Hepatocyte (in vitro differentiated cells): ENCODE data around the gene RAB29. TPM values are rescaled to one million over a fixed set of nuclear protein-coding genes. Genes with fewer than 3 reads are reported as not detected.
"Not testable (repeated sequence)": the region's sequence is repeated elsewhere in the genome, so short reads cannot be mapped to it uniquely, and the experiment has no call there.

Experiments used
- DNase-seq: peaks from one replicate; pipeline ENCODE4 v3.0.0-alpha.2; 2016; ENCODE audit warnings: low spot score
- H2AFZ ChIP-seq: fragments of 200-600 bp; sonication (generic); 2 replicates; pipeline ENCODE4 v1.6.0; 2016; ENCODE audit warnings: antibody characterized with exemption, mild to moderate bottlenecking
- H3K27ac ChIP-seq: fragments of 200-600 bp; sonication (generic); 2 replicates; pipeline ENCODE4 v1.5.1; 2016; ENCODE audit warnings: mild to moderate bottlenecking
- H3K27me3 ChIP-seq: fragments of 200-600 bp; sonication (generic); 2 replicates; pipeline ENCODE4 v1.6.1; 2016
- H3K36me3 ChIP-seq: fragments of 200-600 bp; sonication (generic); replicated peaks from 2 replicates; pipeline ENCODE4 v1.5.1; 2016; ENCODE audit warnings: low read depth; ENCODE audit not compliant: insufficient read depth
- H3K4me1 ChIP-seq: fragments of 200-600 bp; sonication (generic); 2 replicates; pipeline ENCODE4 v1.5.1; 2016; ENCODE audit warnings: mild to moderate bottlenecking, moderate library complexity; ENCODE audit not compliant: insufficient read depth
- H3K4me2 ChIP-seq: fragments of 200-600 bp; sonication (generic); 2 replicates; pipeline ENCODE4 v1.6.0; 2016
- H3K4me3 ChIP-seq: fragments of 200-600 bp; sonication (generic); 2 replicates; pipeline ENCODE4 v1.5.1; 2016; ENCODE audit warnings: mild to moderate bottlenecking
- H3K79me2 ChIP-seq: fragments of 200-600 bp; sonication (generic); 2 replicates; pipeline ENCODE4 v1.6.0; 2017; ENCODE audit warnings: mild to moderate bottlenecking
- H3K9me2 ChIP-seq: fragments of 200-600 bp; sonication (generic); replicated peaks from 2 replicates; pipeline ENCODE4 v1.6.0; 2017; ENCODE audit warnings: mild to moderate bottlenecking; ENCODE audit not compliant: insufficient read depth
- H3K9me3 ChIP-seq: fragments of 200-600 bp; sonication (generic); 2 replicates; pipeline ENCODE4 v1.5.1; 2016; ENCODE audit warnings: low read depth, mild to moderate bottlenecking
- H4K20me1 ChIP-seq: fragments of 200-600 bp; sonication (generic); 2 replicates; pipeline ENCODE4 v1.6.0; 2016; ENCODE audit warnings: mild to moderate bottlenecking; ENCODE audit not compliant: insufficient read depth, poor library complexity, severe bottlenecking
- EZH2 ChIP-seq: fragments of 200-600 bp; sonication (generic); IDR thresholded peaks from 2 replicates; pipeline ENCODE4 v1.6.1; 2016; ENCODE audit warnings: antibody characterized with exemption, mild to moderate bottlenecking, borderline replicate concordance
- EZH2phosphoT487 ChIP-seq: fragments of 200-600 bp; sonication (generic); IDR thresholded peaks from one replicate; pipeline ENCODE4 v1.6.1; 2018; ENCODE audit warnings: antibody characterized with exemption, mild to moderate bottlenecking, low read depth, moderate library complexity; ENCODE audit not compliant: unreplicated experiment, severe bottlenecking
- WGBS: methylation state at CpG from one replicate; pipeline ENCODE4 v1.1.6; 2016; ENCODE audit warnings: low lambda C conversion rate; ENCODE audit errors: missing lambda C conversion rate; 5-methylcytosine and 5-hydroxymethylcytosine counted together
- polyA plus RNA-seq: library from polyadenylated mRNA; unstranded; fragments of >200 nt; fragmentation: Nextera tagmentation; extraction: Ambion mirVana; gene quantifications from 2 replicates; pipeline ENCODE4 v1.2.1, GENCODE V29; 2016
- total RNA-seq: library from RNA; depleted of rRNA; stranded (reverse); fragments of >200 nt; gene quantifications from 2 replicates; pipeline ENCODE4 v1.2.3, GENCODE V29; 2014
- TF ChIP-seq, protein P1 (sequence below): fragments of 200-600 bp; sonication (generic); IDR thresholded peaks from 2 replicates; pipeline ENCODE4 v1.5.1; 2016; ENCODE audit warnings: antibody characterized with exemption, mild to moderate bottlenecking; ENCODE audit not compliant: poor library complexity

The RAB29 gene, protein sequence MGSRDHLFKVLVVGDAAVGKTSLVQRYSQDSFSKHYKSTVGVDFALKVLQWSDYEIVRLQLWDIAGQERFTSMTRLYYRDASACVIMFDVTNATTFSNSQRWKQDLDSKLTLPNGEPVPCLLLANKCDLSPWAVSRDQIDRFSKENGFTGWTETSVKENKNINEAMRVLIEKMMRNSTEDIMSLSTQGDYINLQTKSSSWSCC
- 45.4 and 47.5 TPM in 2 replicates for total RNA-seq
- 33.3 and 33.8 TPM in 2 replicates for polyA plus RNA-seq

DNA sequence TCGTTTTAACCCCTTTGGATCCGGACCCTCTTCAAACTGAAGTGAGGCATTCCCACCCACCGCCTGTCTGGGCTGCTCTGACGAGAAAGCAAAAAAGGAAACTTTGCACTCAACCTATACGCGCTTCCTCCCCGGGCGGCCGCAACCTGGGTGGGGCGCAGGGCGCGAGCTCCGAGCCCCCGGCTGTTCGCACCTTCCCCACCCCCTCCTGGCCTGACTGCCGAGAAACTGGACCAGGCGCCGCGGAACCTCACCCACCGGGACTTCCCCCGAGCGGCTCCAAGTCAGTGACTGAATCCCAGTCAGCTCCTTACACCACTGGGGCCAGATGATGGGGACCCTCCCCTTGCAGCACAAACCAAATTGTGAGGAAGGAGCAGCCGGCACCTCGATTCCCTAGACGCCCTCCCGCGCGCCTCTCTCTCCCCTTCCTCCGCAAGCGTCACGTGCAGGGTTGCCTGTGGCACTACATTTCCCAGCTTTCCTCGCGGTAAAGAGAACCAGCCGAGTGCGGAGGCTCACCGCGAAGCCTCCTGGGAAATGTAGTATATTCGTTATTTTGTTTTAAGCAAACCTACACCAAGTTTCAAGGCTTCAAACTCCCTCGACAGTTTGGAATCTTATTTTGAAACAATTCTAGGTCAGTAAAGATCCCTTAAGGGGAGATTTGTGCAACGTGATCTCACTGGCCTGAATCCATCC lies at the start of gene RAB29:
Gene RAB29, minus strand, starts transcription at position 468 of the 702 bp plus-strand sequence. CDS start 526 bp downstream, outside the sequence.
- peak within 1 kb of the TSS; percentile 67 for H2AFZ ChIP-seq
- no peaks in the 10 kb centered on the region for H3K4me1 ChIP-seq
- H3K9me2 ChIP-seq: no peaks in the 10 kb centered on the region
- H3K9me3 ChIP-seq: no peaks in the 10 kb centered on the region
- H3K4me2 ChIP-seq: peak within 1 kb of the TSS; percentile 93
- no peaks in the 10 kb centered on the region for H3K36me3 ChIP-seq
- peak; percentile 89 for DNase-seq
- peak within 1 kb of the TSS; percentile 44 for H3K27ac ChIP-seq
- H3K4me3 ChIP-seq: peak within 1 kb of the TSS; percentile 72
- peaks cover 9% of the 10 kb centered on the region for H3K79me2 ChIP-seq
- no peaks in the 10 kb centered on the region for H4K20me1 ChIP-seq
- TF ChIP-seq, protein P1, sequence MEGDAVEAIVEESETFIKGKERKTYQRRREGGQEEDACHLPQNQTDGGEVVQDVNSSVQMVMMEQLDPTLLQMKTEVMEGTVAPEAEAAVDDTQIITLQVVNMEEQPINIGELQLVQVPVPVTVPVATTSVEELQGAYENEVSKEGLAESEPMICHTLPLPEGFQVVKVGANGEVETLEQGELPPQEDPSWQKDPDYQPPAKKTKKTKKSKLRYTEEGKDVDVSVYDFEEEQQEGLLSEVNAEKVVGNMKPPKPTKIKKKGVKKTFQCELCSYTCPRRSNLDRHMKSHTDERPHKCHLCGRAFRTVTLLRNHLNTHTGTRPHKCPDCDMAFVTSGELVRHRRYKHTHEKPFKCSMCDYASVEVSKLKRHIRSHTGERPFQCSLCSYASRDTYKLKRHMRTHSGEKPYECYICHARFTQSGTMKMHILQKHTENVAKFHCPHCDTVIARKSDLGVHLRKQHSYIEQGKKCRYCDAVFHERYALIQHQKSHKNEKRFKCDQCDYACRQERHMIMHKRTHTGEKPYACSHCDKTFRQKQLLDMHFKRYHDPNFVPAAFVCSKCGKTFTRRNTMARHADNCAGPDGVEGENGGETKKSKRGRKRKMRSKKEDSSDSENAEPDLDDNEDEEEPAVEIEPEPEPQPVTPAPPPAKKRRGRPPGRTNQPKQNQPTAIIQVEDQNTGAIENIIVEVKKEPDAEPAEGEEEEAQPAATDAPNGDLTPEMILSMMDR: no peak
- TF ChIP-seq EZH2phosphoT487 (no peak), EZH2 (no peak)
- under 1% methylated on average over 30 of the region's 40 CpGs for WGBS
- no peaks in the 10 kb centered on the region for H3K27me3 ChIP-seq

DNA sequence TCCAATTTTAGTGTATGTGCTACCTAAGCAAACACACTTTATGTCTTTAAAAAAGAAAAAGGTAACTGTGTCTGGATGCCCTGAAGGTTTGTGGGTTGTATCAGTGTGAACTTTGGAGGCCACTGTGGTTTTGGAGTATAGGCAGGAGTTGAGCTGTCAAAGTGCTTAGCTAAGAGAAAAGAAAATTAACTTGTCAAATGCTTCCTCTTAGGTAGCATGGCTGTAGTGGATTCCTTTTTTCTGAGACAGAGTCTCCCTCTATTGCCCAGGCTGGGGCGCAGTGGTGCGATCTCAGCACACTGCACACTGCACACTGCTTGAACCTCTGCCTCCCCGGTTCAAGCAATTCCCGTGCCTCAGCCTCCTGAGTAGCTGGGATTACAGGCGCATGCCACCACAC lies 48.9 kb upstream of the RAB29 start:
- H3K9me2 ChIP-seq: no peaks in the 10 kb centered on the region
- no peak for TF ChIP-seq EZH2
- no peak for TF ChIP-seq EZH2phosphoT487
- TF ChIP-seq, protein P1: no peak
- no peaks in the 10 kb centered on the region for H3K27me3 ChIP-seq
- H3K4me2 ChIP-seq: no peak overlapping the region
- H3K27ac ChIP-seq: no peak overlapping the region
- H4K20me1 ChIP-seq: no peaks in the 10 kb centered on the region
- H2AFZ ChIP-seq: no peak overlapping the region
- DNase-seq: no peak
- H3K4me1 ChIP-seq: peaks cover 7% of the 10 kb centered on the region
- no peaks in the 10 kb centered on the region for H3K36me3 ChIP-seq
- no peaks in the 10 kb centered on the region for H3K79me2 ChIP-seq
- no peaks in the 10 kb centered on the region for H3K9me3 ChIP-seq
- H3K4me3 ChIP-seq: no peak overlapping the region
- WGBS: 89% methylated on average over 5 of the region's 5 CpGs

DNA sequence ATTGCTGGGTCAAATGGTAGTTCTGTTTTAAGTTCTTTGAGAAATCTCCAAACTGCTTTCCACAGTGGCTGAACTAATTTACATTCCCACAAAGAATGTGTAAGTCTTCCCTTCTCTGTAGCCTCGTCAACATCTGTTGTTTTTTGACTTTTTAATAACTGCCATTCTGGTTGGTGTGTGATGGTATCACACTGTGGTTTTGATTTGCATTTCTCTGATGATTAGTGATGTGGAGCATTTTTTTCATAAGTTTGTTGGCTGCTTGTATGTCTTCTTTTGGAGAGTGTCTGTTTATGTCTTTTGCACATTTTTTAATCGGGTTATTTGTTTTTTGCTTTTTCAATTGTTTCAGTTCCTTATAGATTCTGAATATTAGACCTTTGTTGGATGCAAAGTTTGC lies 48.0 kb upstream of the RAB29 start:
- H2AFZ ChIP-seq: not testable (repeated sequence)

DNA sequence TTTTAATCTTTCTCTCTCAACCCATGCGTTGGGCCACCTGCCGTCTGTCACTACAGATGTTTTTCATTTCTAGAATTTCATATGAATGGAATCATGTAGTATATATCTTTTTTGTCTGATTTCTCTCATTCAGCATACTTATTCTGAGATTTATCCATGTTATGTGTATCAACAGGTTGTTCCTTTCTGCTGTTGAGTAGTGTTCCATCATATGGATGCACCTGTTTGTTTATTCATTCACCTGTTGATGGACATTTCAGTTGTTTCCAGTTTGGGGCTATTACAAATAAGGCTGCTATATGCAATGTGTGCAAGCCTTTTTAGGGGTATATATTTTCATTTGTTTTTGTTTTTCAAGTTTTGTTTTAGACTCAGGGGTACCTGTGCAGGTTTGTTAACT lies 47.1 kb upstream of the RAB29 start:
- no peak overlapping the region for H3K27ac ChIP-seq
- H4K20me1 ChIP-seq: no peaks in the 10 kb centered on the region
- 88% methylated on average over 2 of the region's 2 CpGs for WGBS
- no peaks in the 10 kb centered on the region for H3K79me2 ChIP-seq
- H2AFZ ChIP-seq: no peak overlapping the region
- no peaks in the 10 kb centered on the region for H3K36me3 ChIP-seq
- no peak overlapping the region for H3K4me2 ChIP-seq
- no peaks in the 10 kb centered on the region for H3K9me3 ChIP-seq
- no peak for TF ChIP-seq EZH2phosphoT487
- TF ChIP-seq, protein P1: no peak
- H3K27me3 ChIP-seq: no peaks in the 10 kb centered on the region
- peaks cover 7% of the 10 kb centered on the region for H3K4me1 ChIP-seq
- no peak overlapping the region for H3K4me3 ChIP-seq
- no peak for DNase-seq
- no peaks in the 10 kb centered on the region for H3K9me2 ChIP-seq

More for the DNA sequence above, 48.0 kb upstream of the RAB29 start:
- not testable (repeated sequence) for H3K9me3 ChIP-seq, H3K4me3 ChIP-seq, H3K4me2 ChIP-seq, H3K4me1 ChIP-seq, H3K27me3 ChIP-seq, H3K27ac ChIP-seq, DNase-seq, H4K20me1 ChIP-seq, H3K79me2 ChIP-seq, H3K36me3 ChIP-seq, H3K9me2 ChIP-seq
- WGBS: 100% methylated on average over 2 of the region's 2 CpGs
